ENCODE measurements around the gene CFAP157.
A peak's percentile ranks its signal among the peaks of the same experiment; 100 is the strongest.

The CFAP157 gene

GRCh38 chr9:127693697-127694096 is 13.1 kb upstream of the CFAP157 start:
- no peak for DNase-seq

- no peak for DNase-seq
Measured at GRCh38 chr9:127694890-127695720, 11.7 kb upstream of the CFAP157 start.

- no peak for DNase-seq
Measured at GRCh38 chr9:127697575-127697974, 9.2 kb upstream of the CFAP157 start.

GRCh38 chr9:127698386-127698785 is 8.4 kb upstream of the CFAP157 start:
- DNase-seq: no peak

- no peak for DNase-seq
Measured at GRCh38 chr9:127698985-127699670, 7.7 kb upstream of the CFAP157 start.

- DNase-seq: no peak
Measured at GRCh38 chr9:127700140-127700539, 6.6 kb upstream of the CFAP157 start.

- no peak for DNase-seq
Measured at GRCh38 chr9:127700594-127701255, 6.1 kb upstream of the CFAP157 start.

GRCh38 chr9:127703289-127703946 is 3.4 kb upstream of the CFAP157 start:
- DNase-seq: no peak

GRCh38 chr9:127705577-127706379 is 1.0 kb upstream of the CFAP157 start:
- DNase-seq: no peak

GRCh38 chr9:127707766-127708165 is 978 bp downstream of the CFAP157 start:
- DNase-seq: no peak

GRCh38 chr9:127708952-127709587 is 2.3 kb downstream of the CFAP157 start:
- no peak for DNase-seq

- DNase-seq: no peak
Measured at GRCh38 chr9:127710204-127710783, 3.5 kb downstream of the CFAP157 start.

- DNase-seq: no peak
Measured at GRCh38 chr9:127711226-127711701, 4.5 kb downstream of the CFAP157 start.

GRCh38 chr9:127711831-127712274 is 5.1 kb downstream of the CFAP157 start:
- DNase-seq: no peak

GRCh38 chr9:127712371-127712770 is 5.6 kb downstream of the CFAP157 start:
- no peak for DNase-seq

- no peak for DNase-seq
Measured at GRCh38 chr9:127712867-127713266, 6.1 kb downstream of the CFAP157 start.

- no peak for DNase-seq
Measured at GRCh38 chr9:127714020-127714750, 7.4 kb downstream of the CFAP157 start.

GRCh38 chr9:127714951-127715469 is 8.2 kb downstream of the CFAP157 start:
- no peak for DNase-seq

GRCh38 chr9:127715470-127716337 is 8.9 kb downstream of the CFAP157 start, which contains the start of the genes PTRH1 and TTC16:
Gene PTRH1 (minus strand): TSS chr9:127715663. CDS start chr9:127715639, 24 bp downstream.
Gene TTC16 (plus strand): TSS chr9:127716079. CDS start chr9:127716146, 67 bp downstream.
- peak; percentile 38 for DNase-seq
